Stimulated activated naive CD8-positive, alpha-beta T cell treated with anti-CD3 and anti-CD28 coated beads, Interleukin-15, Interleukin-2, amounts not matched to agents 100 ng/mL and 50 ng/mL, for 24 hours (primary cell): ENCODE data around the gene WDR7.

Source experiments
- H3K27ac Mint-ChIP-seq: one replicate; pipeline ENCODE4 v1.8.0; 2021; ENCODE audit warnings: mild to moderate bottlenecking, mixed read lengths
- H3K27me3 Mint-ChIP-seq: one replicate; pipeline ENCODE4 v1.8.0; 2021; ENCODE audit warnings: mixed read lengths
- H3K36me3 Mint-ChIP-seq: one replicate; pipeline ENCODE4 v1.8.0; 2021; ENCODE audit warnings: low read depth, mixed read lengths
- H3K4me1 Mint-ChIP-seq: one replicate; pipeline ENCODE4 v1.8.0; 2021; ENCODE audit warnings: low read depth, mixed read lengths
- H3K4me3 Mint-ChIP-seq: one replicate; pipeline ENCODE4 v1.8.0; 2021; ENCODE audit warnings: mild to moderate bottlenecking, mixed read lengths
- H3K9me3 Mint-ChIP-seq: one replicate; pipeline ENCODE4 v1.8.0; 2021; ENCODE audit warnings: mixed read lengths

Gene WDR7

DNA sequence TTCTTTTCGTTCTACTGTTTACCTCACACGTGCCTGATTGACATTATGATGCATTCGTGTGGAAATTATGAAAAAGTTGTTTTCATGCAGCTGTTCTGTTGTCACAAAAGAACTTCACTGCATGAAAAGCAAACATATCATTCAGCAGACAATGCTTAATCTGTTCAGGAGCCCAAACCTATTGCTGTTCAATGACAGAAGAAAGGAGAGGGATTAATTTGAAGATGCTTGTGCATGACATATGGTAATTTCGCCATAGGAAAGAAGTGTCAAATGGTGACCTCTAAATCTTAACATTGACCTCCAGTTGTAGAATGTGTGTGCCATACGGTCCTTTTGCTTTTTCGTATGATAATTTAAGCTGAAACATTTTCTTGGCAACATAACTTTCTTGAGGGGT, 124.5 kb downstream of the WDR7 start:
- Mint-ChIP-seq H3K4me1 (no peaks in the 10 kb centered on the region), H3K27me3 (no peaks in the 10 kb centered on the region), H3K9me3 (no peaks in the 10 kb centered on the region), H3K36me3 (peaks cover 18% of the 10 kb centered on the region), H3K4me3 (no peak overlapping the region), H3K27ac (no peak overlapping the region)

DNA sequence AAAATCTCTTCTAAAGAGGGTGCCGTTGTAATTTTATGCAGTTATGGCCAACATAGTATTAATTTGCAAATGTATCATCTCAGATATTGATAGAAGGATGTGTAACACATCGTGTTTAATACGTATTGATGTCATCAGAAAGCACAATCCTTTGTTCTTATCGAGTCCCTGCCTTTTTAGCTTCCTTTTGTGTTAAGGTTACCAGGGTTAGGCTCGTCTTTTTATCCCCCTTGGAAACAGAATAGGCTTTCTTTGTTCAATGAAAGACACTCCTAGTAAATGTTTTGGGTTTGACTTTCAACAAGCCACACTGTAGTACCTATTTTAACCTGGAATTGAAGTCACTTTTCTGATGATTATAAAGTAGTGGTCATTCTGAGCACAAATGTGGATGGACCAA, 136.2 kb downstream of the WDR7 start:
- Mint-ChIP-seq H3K9me3 (no peaks in the 10 kb centered on the region), H3K27ac (no peak overlapping the region), H3K4me1 (no peaks in the 10 kb centered on the region), H3K27me3 (no peaks in the 10 kb centered on the region), H3K4me3 (no peak overlapping the region), H3K36me3 (peaks cover 24% of the 10 kb centered on the region)

- Mint-ChIP-seq H3K27ac (no peak overlapping the region), H3K27me3 (no peaks in the 10 kb centered on the region), H3K36me3 (peaks cover 21% of the 10 kb centered on the region), H3K4me1 (no peaks in the 10 kb centered on the region), H3K9me3 (no peaks in the 10 kb centered on the region), H3K4me3 (no peak overlapping the region)
Observed at GRCh38 chr18:56789004-56789888, 138.1 kb downstream of the WDR7 start.

GRCh38 chr18:56789889-56790180, 138.7 kb downstream of the WDR7 start:
- Mint-ChIP-seq H3K9me3 (no peaks in the 10 kb centered on the region), H3K27ac (no peak overlapping the region), H3K4me3 (no peak overlapping the region), H3K4me1 (no peaks in the 10 kb centered on the region), H3K36me3 (peaks cover 19% of the 10 kb centered on the region), H3K27me3 (no peaks in the 10 kb centered on the region)

GRCh38 chr18:56795381-56795780, 144.2 kb downstream of the WDR7 start:
- Mint-ChIP-seq H3K36me3 (peaks cover 11% of the 10 kb centered on the region), H3K9me3 (no peaks in the 10 kb centered on the region), H3K4me3 (no peak overlapping the region), H3K27ac (no peak overlapping the region), H3K4me1 (no peaks in the 10 kb centered on the region), H3K27me3 (no peaks in the 10 kb centered on the region)

GRCh38 chr18:56799756-56800155, 148.6 kb downstream of the WDR7 start:
- peaks cover 26% of the 10 kb centered on the region for H3K36me3 Mint-ChIP-seq
- H3K27me3 Mint-ChIP-seq = no peaks in the 10 kb centered on the region
- peaks cover 5% of the 10 kb centered on the region for H3K9me3 Mint-ChIP-seq

GRCh38 chr18:56803051-56803450, 151.9 kb downstream of the WDR7 start:
- peaks cover 38% of the 10 kb centered on the region for H3K36me3 Mint-ChIP-seq
- peaks cover 5% of the 10 kb centered on the region for H3K9me3 Mint-ChIP-seq
- H3K27ac Mint-ChIP-seq = no peak overlapping the region
- H3K4me3 Mint-ChIP-seq = no peak overlapping the region
- H3K4me1 Mint-ChIP-seq = no peaks in the 10 kb centered on the region
- no peaks in the 10 kb centered on the region for H3K27me3 Mint-ChIP-seq

More at GRCh38 chr18:56799756-56800155, 148.6 kb downstream of the WDR7 start:
- H3K4me3 Mint-ChIP-seq = no peak overlapping the region
- H3K27ac Mint-ChIP-seq = no peak overlapping the region
- H3K4me1 Mint-ChIP-seq = no peaks in the 10 kb centered on the region

DNA sequence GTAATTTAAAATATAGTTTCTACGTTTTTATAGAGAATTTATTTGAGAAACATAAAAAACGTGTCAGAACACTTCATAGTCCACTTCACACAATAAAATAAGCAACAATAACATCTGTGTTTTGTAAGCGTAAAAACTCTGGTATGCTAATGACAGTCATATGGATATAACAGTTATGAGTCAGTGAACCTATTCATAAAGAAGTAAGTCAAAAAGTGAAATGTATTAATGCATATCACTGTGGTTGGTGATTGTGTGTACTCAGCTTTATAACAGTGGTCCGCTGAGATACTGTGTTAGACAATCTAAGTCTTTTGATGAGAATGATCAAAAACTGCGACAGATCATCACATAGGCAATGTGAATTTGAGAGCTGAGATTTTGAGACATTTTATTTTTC, 153.2 kb downstream of the WDR7 start:
- no peak overlapping the region for H3K27ac Mint-ChIP-seq
- H3K9me3 Mint-ChIP-seq = peaks cover 5% of the 10 kb centered on the region
- no peak overlapping the region for H3K4me3 Mint-ChIP-seq
- no peaks in the 10 kb centered on the region for H3K27me3 Mint-ChIP-seq
- H3K36me3 Mint-ChIP-seq = peaks cover 38% of the 10 kb centered on the region
- no peaks in the 10 kb centered on the region for H3K4me1 Mint-ChIP-seq

DNA sequence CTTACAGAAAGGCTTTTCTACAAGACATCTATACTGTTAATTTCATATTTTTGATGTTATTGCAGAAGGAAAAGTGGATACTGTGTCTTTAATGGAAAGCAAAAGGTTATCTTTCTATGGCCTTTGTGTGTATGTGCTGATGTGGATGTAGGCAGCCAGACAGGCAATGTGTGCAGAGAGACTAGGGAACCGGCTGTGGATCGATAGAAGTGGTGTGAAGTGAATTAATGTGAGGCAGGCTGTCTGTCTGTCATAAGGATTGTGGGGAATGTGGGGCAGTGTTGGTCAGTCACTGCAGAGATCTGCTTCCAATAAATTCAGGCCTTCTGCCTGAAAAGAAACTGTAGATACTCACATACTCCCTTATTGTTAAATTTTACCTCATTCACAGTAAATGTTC, 156.7 kb downstream of the WDR7 start:
- Mint-ChIP-seq H3K27me3 (no peaks in the 10 kb centered on the region), H3K27ac (no peak overlapping the region), H3K36me3 (peaks cover 26% of the 10 kb centered on the region), H3K4me1 (no peaks in the 10 kb centered on the region), H3K4me3 (no peak overlapping the region), H3K9me3 (no peaks in the 10 kb centered on the region)

- Mint-ChIP-seq H3K9me3 (no peaks in the 10 kb centered on the region), H3K27me3 (no peaks in the 10 kb centered on the region), H3K4me3 (no peak overlapping the region), H3K27ac (no peak overlapping the region), H3K36me3 (peaks cover 6% of the 10 kb centered on the region), H3K4me1 (no peaks in the 10 kb centered on the region)
Observed at GRCh38 chr18:56812674-56813073, 161.5 kb downstream of the WDR7 start.

DNA sequence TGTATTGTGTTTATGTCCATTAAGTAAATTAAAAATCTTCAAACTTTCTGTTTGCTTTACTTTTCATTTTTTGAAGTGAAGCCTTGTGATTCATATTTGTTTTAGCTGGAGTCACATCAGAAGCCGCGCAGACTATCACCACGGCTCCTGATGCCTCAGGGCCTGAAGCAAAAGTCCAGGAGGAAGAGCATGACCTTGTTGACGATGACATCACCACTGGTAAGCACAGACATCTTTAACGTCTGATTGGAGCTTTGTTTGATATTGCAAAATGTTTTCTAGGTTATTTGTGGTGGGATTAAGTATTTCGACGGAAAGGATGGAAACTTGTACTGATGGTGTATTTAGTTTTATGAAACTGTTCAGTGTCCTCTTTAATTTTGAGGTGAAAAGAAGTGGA, 164.8 kb downstream of the WDR7 start:
- Mint-ChIP-seq H3K9me3 (no peaks in the 10 kb centered on the region), H3K4me1 (no peaks in the 10 kb centered on the region), H3K27me3 (no peaks in the 10 kb centered on the region), H3K4me3 (no peak overlapping the region), H3K27ac (no peak overlapping the region), H3K36me3 (peaks cover 8% of the 10 kb centered on the region)

DNA sequence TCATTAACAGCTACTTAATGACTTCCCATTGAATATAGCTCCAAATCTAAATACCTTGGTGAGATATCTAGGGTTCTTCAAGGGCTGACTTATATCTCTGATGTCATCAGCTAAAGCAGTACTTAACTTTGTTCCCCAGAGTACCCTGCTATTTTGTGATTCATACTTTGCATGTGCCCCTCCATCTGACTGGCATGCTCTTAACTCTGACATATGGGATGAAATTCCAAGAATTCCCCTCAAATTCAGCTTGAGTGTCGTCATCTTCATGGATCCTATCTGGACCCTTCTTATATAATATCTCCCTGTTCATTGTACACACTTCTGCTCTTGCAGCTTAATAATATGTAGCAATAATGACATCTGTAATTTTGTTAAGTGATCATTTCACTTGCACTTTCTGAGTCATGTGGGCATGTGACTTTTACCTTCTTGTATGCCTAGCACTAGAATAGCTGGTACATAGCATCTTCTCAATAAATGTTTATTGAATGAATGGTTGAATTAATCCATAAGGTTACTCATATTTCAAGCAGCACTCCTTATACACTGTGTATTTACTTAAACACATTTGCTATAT, 172.9 kb downstream of the WDR7 start:
- H3K27me3 Mint-ChIP-seq = no peaks in the 10 kb centered on the region
- H3K9me3 Mint-ChIP-seq = peaks cover 7% of the 10 kb centered on the region
- peaks cover 21% of the 10 kb centered on the region for H3K4me1 Mint-ChIP-seq
- H3K27ac Mint-ChIP-seq = no peak overlapping the region
- H3K4me3 Mint-ChIP-seq = no peak overlapping the region
- H3K36me3 Mint-ChIP-seq = peaks cover 21% of the 10 kb centered on the region

DNA sequence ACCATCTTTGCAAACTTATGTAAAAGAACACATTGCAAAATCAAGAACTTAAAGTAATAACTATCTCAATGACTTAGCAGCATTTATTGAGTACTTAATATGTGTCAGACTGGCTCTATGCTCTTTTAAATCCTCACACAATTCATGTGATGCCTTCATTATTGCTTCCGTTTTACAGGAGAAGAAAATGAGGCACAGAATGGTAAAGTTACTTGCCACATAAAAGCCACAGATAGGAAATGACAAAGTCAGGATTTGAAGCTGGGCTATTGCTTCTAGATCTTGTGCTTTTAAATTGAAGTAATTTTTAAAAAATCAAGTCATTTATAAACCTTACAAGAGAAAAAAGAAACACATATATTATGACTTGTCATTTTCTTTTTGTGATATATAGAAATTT, 174.2 kb downstream of the WDR7 start:
- H3K4me3 Mint-ChIP-seq = no peak overlapping the region
- no peak overlapping the region for H3K27ac Mint-ChIP-seq
- peaks cover 21% of the 10 kb centered on the region for H3K4me1 Mint-ChIP-seq
- peaks cover 31% of the 10 kb centered on the region for H3K36me3 Mint-ChIP-seq
- no peaks in the 10 kb centered on the region for H3K27me3 Mint-ChIP-seq
- peaks cover 7% of the 10 kb centered on the region for H3K9me3 Mint-ChIP-seq

- H3K27ac Mint-ChIP-seq = no peak overlapping the region
- peaks cover 7% of the 10 kb centered on the region for H3K9me3 Mint-ChIP-seq
- no peaks in the 10 kb centered on the region for H3K27me3 Mint-ChIP-seq
- H3K36me3 Mint-ChIP-seq = peaks cover 32% of the 10 kb centered on the region
- H3K4me3 Mint-ChIP-seq = no peak overlapping the region
- H3K4me1 Mint-ChIP-seq = peaks cover 21% of the 10 kb centered on the region
Observed at GRCh38 chr18:56825878-56826277, 174.7 kb downstream of the WDR7 start.

DNA sequence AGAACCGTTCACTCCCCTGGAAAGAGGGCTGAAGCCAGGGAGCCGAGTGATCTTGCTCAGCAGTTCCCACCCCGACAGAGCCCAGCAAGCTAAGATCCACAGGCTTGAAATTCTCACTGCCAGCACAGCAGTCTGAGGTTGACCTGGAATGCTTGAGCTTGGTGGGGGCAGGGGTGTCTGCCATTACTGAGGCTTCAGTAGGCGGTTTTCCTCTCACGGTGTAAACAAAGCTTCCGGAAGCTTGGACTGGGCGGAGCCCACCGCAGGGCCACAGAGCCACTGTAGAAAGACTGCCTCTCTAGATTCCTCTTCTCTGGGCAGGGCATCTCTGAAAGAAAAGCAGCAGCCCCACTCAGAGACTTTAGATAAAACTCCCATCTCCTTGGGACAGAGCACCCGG, 180.8 kb downstream of the WDR7 start:
- Mint-ChIP-seq H3K4me3 (no peak overlapping the region), H3K27ac (no peak overlapping the region), H3K36me3 (peaks cover 31% of the 10 kb centered on the region), H3K27me3 (no peaks in the 10 kb centered on the region), H3K9me3 (peaks cover 3% of the 10 kb centered on the region), H3K4me1 (no peaks in the 10 kb centered on the region)

GRCh38 chr18:56835331-56835730, 184.2 kb downstream of the WDR7 start:
- H3K4me3 Mint-ChIP-seq = no peak overlapping the region

More at GRCh38 chr18:56835331-56835730, 184.2 kb downstream of the WDR7 start:
- H3K4me1 Mint-ChIP-seq = no peaks in the 10 kb centered on the region
- peaks cover 17% of the 10 kb centered on the region for H3K36me3 Mint-ChIP-seq
- no peaks in the 10 kb centered on the region for H3K9me3 Mint-ChIP-seq
- H3K27me3 Mint-ChIP-seq = no peaks in the 10 kb centered on the region
- H3K27ac Mint-ChIP-seq = no peak overlapping the region
